Activated CD4-positive, CD25-positive, alpha-beta regulatory T cell treated with anti-CD3 and anti-CD28 coated beads, Interleukin-2, amount 50 U/mL, for 16 hours (primary cell): Measurements from ENCODE around the gene LPP.

ENCODE experiments used
- DNase-seq: peaks from one replicate; pipeline ENCODE4 v3.0.0-alpha.2; 2020; ENCODE audit warnings: low read depth, low spot score

LPP gene

GRCh38 chr3:188788621-188789081, 634.7 kb downstream of the LPP start:
- DNase-seq = peak; percentile 27

- no peak for DNase-seq
These were observed 635.3 kb downstream of the LPP start for GRCh38 chr3:188789251-188789650.

GRCh38 chr3:188791311-188791710, 637.4 kb downstream of the LPP start:
- no peak for DNase-seq

- DNase-seq = no peak
These were observed 638.8 kb downstream of the LPP start for GRCh38 chr3:188792793-188793192.

- DNase-seq = no peak
These were observed 642.2 kb downstream of the LPP start for GRCh38 chr3:188796122-188796631.

GRCh38 chr3:188797045-188797444, 643.1 kb downstream of the LPP start:
- no peak for DNase-seq

- DNase-seq = no peak
These were observed 644.7 kb downstream of the LPP start for GRCh38 chr3:188798556-188799145.

- DNase-seq = no peak
These were observed 647.4 kb downstream of the LPP start for GRCh38 chr3:188801393-188801792.

- DNase-seq = no peak
These were observed 648.7 kb downstream of the LPP start for GRCh38 chr3:188802645-188803044.

GRCh38 chr3:188807006-188807405, 653.0 kb downstream of the LPP start:
- DNase-seq = no peak

GRCh38 chr3:188812198-188812597, 658.2 kb downstream of the LPP start:
- no peak for DNase-seq

- DNase-seq = no peak
These were observed 660.6 kb downstream of the LPP start for GRCh38 chr3:188814581-188814980.

- DNase-seq = no peak
These were observed 663.4 kb downstream of the LPP start for GRCh38 chr3:188817103-188817934.

- DNase-seq = no peak
These were observed 663.9 kb downstream of the LPP start for GRCh38 chr3:188817935-188818269.

- DNase-seq = no peak
These were observed 664.3 kb downstream of the LPP start for GRCh38 chr3:188818282-188818681.

GRCh38 chr3:188819939-188820338, 666.0 kb downstream of the LPP start:
- no peak for DNase-seq

- no peak for DNase-seq
These were observed 668.0 kb downstream of the LPP start for GRCh38 chr3:188822004-188822403.

GRCh38 chr3:188822411-188822810, 668.5 kb downstream of the LPP start:
- DNase-seq = no peak

GRCh38 chr3:188824566-188824965, 670.6 kb downstream of the LPP start:
- DNase-seq = no peak

- no peak for DNase-seq
These were observed 671.9 kb downstream of the LPP start for GRCh38 chr3:188825901-188826300.

- DNase-seq = no peak
These were observed 672.6 kb downstream of the LPP start for GRCh38 chr3:188826574-188826973.

- no peak for DNase-seq
These were observed 673.1 kb downstream of the LPP start for GRCh38 chr3:188827103-188827502.

- DNase-seq = no peak
These were observed 673.6 kb downstream of the LPP start for GRCh38 chr3:188827576-188827975.
